ENCODE data around the gene RPL23.

- no peak for TF ChIP-seq EZH2 (IDR thresholded peaks at IDR 0.05)
- TF ChIP-seq CTCF (IDR thresholded peaks at IDR 0.05 in 2 of 3, conservative IDR thresholded peaks at IDR 0.05 in 1 of 3; ENCODE audit: borderline replicate concordance in 1 of 3, insufficient read depth in 1 of 3, low read depth in 2 of 3, low read length in 2 of 3), result no peak
- TF ChIP-seq EGR1 (IDR thresholded peaks at IDR 0.05; ENCODE audit: low read depth), result no peak
- no peak for TF ChIP-seq CEBPB (IDR thresholded peaks at IDR 0.05; ENCODE audit: low read depth)
- no peak for TF ChIP-seq REST (IDR thresholded peaks at IDR 0.05; ENCODE audit: low read depth)
- no peak for TF ChIP-seq POLR2AphosphoS5 (IDR thresholded peaks at IDR 0.05; ENCODE audit: low read depth, low read length)
- TF ChIP-seq FOSL1 (IDR thresholded peaks at IDR 0.05; ENCODE audit: low read depth), result no peak
- TF ChIP-seq RAD21 (IDR thresholded peaks at IDR 0.05; ENCODE audit: low read depth), result no peak
- no peak for TF ChIP-seq ZBTB33 (IDR thresholded peaks at IDR 0.05; ENCODE audit: extremely low read depth, insufficient replicate concordance, low read length)
- TF ChIP-seq YY1 (IDR thresholded peaks at IDR 0.05; ENCODE audit: extremely low read depth, insufficient replicate concordance, low read depth, low read length), result no peak
- no peak for TF ChIP-seq ZNF274 (IDR thresholded peaks at IDR 0.05; ENCODE audit: low read depth, low read length)
- no peak for TF ChIP-seq MAX (IDR thresholded peaks at IDR 0.05)
- no peak for TF ChIP-seq SRF (IDR thresholded peaks at IDR 0.05; ENCODE audit: low read depth)
- no peak for TF ChIP-seq TCF7L2 (IDR thresholded peaks at IDR 0.05; ENCODE audit: borderline replicate concordance, extremely low read depth, insufficient read depth, insufficient read length)
These were observed 39.6 kb upstream of the RPL23 start for GRCh38 chr17:38893113-38893512.
